Body of pancreas (tissue), 4 donors: ENCODE results near the gene FAXC.

Experiments used
- CTCF ChIP-seq, 7 experiments: fragments of 450-650 bp in 4 of 7; fragments of 200-600 bp in 3 of 7; sonication (generic) in 3 of 7; IDR thresholded peaks; one replicate each; pipeline ENCODE4 v1.5.1; 2016 to 2019; ENCODE audit warnings: antibody characterized with exemption in 7 of 7
- POLR2A ChIP-seq, 3 donors: fragments of 450-650 bp; IDR thresholded peaks; one replicate each; pipeline ENCODE4 v1.6.1; 2016; ENCODE audit warnings: antibody characterized with exemption in 3 of 3, mild to moderate bottlenecking in 2 of 3

- TF ChIP-seq CTCF (IDR thresholded peaks at IDR 0.05) (no peak), POLR2A (IDR thresholded peaks at IDR 0.05) (no peak)
These were observed 1.7 kb downstream of the FAXC start for GRCh38 chr6:99347804-99348203.
